T-helper 2 cell treated with Interferon-gamma antibody and Interleukin-4, amounts not matched to agents 100 ng/mL and 5 ng/mL, for 36 hours (primary cell): ENCODE measurements around the gene WWP2. TPM values are rescaled to one million over a fixed set of nuclear protein-coding genes. Genes with fewer than 3 reads are reported as not detected.
"Not testable (repeated sequence)": the region's sequence is repeated elsewhere in the genome, so short reads cannot be mapped to it uniquely, and the experiment has no call there.

Source experiments
- intact Hi-C: fragments of 100-400 bp; cut with micrococcal nuclease; formaldehyde crosslinking; loops from one replicate; pipeline ENCODE4 v1.15.1; 2023
- total RNA-seq: library from RNA; stranded (reverse); gene quantifications from 2 replicates; pipeline ENCODE4 v1.2.3, GENCODE V29; 2022

WWP2 gene
- total RNA-seq, 1 donor from 2014 or later: 73.2 TPM

DNA sequence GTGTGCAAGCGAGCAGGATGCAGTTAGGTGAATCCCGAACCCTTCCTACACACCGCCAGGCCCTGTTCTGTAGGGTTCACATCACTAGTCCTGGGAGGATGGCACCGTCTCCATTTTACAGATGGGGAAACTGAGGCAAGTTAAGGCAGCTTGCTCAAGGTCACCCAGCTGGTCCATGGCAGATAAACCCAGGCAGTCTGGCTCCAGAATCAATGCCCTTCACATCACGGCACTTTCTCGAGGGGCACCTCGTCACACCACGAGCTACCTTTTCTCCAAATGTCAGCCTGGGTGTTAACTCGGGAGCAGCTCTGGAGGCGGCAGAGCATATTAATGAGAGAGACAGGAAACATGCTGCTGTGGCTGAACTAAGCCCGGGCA, 16.9 kb upstream of the WWP2 start:
- intact Hi-C loops: no loop called here

DNA sequence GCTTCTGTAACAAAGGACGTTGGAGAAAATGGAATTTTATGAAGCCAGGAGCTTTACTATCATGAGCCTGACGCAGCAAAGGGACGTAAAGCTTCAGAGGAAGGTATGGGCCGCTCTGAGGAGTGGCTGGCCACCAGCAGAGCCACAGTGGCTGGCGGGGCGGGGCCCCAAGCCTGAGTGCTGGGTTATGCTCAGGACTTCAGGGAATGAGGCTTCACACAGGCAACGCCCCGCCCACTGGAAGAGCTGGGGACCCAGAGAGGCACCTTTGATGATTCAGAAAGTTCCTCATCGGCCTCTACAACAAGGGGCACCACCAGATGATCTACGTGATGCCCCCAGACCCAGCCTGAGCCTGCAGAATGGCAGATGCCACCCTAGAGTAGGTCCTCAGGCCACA, 16.2 kb upstream of the WWP2 start:
- intact Hi-C loops: no loop called here

DNA sequence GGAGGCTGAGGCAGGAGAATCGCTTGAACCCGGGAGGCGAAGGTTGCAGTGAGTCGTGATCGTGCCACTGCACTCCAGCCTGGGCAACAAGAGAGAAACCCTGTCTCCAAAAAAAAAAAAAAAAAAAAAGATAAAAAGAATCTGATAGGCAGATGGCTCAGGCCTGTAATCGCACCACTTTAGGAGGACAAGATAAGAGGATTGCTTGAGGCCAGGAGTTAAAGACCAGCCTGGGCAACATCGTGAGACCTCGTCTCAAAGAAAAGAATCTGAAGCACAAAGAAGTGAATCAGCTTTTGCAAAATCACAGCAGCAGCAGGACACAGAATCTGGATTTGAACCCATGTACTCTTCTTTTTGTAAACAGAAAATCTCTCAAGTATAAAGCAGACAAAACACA, 15.0 kb upstream of the WWP2 start:
- intact Hi-C loops: no loop called here

- intact Hi-C loops: no loop called here
Measured at GRCh38 chr16:69748694-69749345, 13.3 kb upstream of the WWP2 start.

- intact Hi-C loops: loop anchor here (1.0 to 5.0 kb wide), 5 partner anchors 28 to 498 kb away; partner anchors contain the start of genes EXOSC6 and NQO1
Measured at GRCh38 chr16:69754143-69754468, 8.0 kb upstream of the WWP2 start.

GRCh38 chr16:69754469-69755310, 7.4 kb upstream of the WWP2 start, which contains the start of gene NOB1:
NOB1 (minus strand) TSS chr16:69754926; CDS start chr16:69754910, 16 bp downstream.
- intact Hi-C loops: loop anchor here (1.0 to 5.0 kb wide), 5 partner anchors 28 to 498 kb away; partner anchors contain the start of genes EXOSC6 and NQO1

DNA sequence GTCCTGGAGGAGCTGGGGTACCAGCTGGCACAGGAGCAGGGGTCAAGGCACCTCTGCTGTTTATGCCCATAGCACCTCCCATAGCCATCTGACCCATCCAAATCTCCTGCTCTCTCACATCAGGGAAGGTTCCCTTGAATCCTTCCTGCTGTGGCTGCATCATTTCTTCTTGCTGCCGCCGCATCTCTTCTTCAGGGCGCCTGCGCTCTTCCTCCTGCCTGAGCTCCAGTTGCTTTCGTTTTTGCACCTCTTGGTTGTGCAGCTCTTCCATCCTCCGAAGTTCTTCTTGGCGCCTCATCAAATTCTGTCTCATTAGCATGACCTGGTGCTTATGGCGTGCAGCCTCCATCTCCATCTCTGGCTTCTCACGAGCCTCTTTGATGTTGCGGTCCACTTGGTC, 5.4 kb upstream of the WWP2 start:
- intact Hi-C loops: no loop called here

DNA sequence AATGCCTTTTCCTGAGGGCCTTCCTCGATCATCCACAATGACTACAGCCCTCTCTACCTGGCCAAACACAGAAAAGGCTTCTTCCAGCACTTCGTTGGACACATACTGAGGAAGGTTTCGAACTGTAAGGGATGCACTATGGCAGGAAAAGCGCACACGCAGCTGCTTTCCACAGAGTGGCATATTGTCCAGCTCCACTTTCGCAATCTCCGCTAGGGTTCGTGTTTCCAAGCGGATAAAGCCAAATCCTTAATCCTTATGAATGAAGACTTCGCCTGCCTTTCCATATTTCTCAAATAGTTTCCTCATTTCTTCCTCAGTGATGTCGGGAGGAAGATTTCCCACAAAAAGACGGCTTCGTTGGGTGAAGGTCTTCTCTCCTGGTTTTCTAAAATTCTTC, 4.8 kb upstream of the WWP2 start:
- intact Hi-C loops: not testable (repeated sequence)

DNA sequence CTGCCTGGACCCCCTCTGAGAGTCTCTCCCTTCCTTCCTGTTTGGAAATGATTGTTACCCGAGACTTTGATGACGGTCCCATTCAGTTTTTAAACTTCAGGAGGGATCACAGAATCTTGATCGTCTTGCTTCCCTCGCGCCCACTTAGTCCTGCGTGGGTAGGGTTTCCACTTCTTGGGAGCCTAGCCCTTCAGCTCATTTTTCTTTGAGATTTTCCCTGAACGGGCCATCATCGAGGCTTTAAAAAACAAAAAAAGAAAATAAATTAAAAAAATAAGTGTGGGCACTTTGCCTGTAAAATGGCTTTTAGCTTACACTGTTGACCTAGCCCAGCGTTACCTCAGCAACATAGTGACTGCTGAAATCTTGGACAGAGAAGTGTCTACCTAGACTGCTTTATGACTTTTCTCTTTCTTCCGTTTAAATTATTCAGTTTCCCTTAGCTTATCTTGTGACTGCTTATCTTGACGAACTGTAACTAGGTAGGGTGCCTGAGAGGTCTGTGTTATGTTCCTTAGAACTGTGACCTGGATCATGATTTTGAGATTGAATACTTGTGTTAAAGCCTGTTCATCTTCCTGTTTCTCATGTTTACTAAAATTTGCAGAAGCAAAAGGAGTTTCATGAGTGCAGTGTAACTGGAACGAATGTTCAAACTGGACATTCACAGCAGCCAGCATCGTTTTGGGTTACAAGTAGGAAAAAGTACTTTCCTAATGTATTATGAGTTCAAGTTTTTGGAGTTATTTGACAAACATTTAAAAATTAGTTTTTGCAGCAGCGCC, 874 bp downstream of the WWP2 start:
- intact Hi-C loops: loop anchor here (1.0 to 5.0 kb wide), 2 partner anchors 37 to 631 kb away; partner anchors contain the start of genes CHTF8, NQO1 and UTP4

GRCh38 chr16:69763599-69763942, 1.4 kb downstream of the WWP2 start:
- intact Hi-C loops: loop anchor here (5.0 kb wide), 1 partner anchor 631 kb away; the partner anchor contains the start of genes CHTF8 and UTP4

- intact Hi-C loops: no loop called here
Measured at GRCh38 chr16:69767459-69768229, 5.5 kb downstream of the WWP2 start.

GRCh38 chr16:69768666-69769065, 6.5 kb downstream of the WWP2 start:
- intact Hi-C loops: no loop called here

GRCh38 chr16:69769404-69769803, 7.3 kb downstream of the WWP2 start:
- intact Hi-C loops: no loop called here

DNA sequence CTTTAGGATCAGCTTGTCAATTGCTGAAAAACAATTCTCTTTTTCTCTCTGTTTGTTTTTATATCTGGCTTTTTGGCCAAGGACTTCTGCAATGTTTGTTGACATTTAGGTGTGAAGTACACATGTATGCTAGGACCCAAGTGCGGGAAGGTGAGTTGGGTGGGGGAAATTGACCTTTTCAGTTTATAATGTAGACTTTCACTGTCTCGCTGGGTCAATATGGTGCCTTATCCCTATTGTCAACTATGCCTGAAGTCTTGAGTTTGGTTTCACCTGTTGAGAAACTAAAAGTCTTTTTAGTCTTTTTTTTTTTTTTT, 9.5 kb downstream of the WWP2 start:
- intact Hi-C loops: no loop called here

DNA sequence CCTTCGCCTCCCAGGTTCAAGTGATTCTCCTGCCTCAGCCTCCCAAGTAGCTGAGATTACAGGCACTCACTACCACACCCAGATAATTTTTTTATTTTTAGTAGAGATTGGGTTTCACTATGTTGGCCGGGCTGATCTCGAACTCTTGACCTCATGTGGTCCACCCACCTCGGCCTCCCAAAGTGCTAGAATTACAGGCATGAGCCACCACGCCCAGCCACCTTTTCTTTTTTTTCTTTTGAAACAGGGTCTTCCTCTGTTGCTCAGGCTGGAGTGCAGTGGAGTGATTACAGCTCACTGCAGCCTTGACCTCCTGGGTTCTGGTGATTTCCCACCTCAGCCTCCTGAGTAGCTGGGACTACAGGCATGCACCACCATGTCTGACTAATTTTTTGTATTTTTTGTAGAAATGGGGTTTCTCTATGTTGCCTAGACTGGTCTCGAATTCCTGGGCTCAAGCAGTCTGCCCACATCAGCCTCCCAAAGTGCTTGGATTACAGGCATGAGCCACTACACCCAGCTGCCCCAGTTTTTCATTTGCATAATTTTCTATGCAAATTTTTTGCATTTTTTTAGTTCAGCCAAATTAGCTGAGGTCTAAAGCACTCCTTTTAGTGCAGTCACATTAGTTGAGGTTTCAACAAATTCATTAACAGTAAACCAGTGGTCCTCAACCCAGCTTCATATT, 11.3 kb downstream of the WWP2 start:
- intact Hi-C loops: no loop called here

DNA sequence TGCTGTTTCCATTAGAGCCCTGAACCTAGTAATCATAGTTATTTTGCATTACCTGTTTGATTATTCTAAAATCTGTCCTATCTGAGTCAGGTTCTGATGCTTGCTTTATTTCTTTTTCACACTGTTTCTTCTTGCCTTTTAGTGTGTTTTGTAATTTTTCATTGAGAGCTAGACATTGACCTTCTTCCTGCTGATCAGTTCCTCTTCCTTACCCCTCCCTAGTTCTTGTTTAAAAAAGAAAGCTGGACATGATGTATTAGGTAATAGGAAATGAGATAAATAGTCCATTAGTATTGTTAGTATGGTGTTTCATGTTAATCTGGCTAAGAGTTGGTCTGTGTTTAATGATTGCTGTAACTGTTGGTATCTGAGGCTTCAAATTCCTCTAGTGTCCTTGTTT, 13.4 kb downstream of the WWP2 start:
- intact Hi-C loops: no loop called here

- intact Hi-C loops: no loop called here
Measured at GRCh38 chr16:69779724-69780123, 17.6 kb downstream of the WWP2 start.

- intact Hi-C loops: no loop called here
Measured at GRCh38 chr16:69781118-69781517, 19.0 kb downstream of the WWP2 start.

DNA sequence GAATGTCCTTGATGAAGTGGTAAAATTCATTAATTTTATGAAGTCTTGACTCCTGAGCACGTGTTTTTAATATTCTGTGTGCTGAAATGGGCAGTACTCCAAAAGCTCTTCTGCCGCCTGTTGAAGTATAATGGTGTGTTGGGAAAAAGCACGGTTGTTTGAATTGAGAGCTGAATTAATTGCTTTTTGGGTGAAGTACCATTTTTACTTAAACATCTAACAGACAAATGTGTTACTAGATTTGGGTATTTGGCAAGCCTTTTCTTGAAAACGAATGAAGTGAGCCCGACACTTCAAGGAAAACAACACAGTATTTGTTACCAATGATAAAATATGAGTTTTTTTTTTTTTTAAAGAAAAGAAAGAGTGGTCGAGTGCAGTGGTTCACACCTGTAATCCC, 22.5 kb downstream of the WWP2 start:
- intact Hi-C loops: no loop called here

DNA sequence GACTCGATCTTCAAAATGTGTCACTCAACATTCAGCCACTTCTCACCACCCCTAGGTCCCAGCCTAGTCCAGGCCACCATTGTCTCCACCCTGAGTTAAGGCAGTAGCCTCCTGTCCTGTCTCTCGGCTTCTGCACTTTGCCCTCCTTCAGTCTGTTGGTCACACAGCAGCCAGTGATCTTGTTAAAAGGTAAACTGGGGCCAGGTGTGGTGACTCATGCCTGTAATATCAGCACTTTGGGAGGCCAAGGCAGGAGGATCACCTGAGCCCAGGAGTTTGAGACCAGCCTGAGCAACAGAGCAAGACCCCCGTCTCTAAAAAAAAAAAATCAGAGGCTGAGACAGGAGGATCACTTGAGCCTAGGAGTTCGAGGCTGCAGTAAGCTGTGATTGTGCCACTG, 25.8 kb downstream of the WWP2 start:
- intact Hi-C loops: no loop called here

DNA sequence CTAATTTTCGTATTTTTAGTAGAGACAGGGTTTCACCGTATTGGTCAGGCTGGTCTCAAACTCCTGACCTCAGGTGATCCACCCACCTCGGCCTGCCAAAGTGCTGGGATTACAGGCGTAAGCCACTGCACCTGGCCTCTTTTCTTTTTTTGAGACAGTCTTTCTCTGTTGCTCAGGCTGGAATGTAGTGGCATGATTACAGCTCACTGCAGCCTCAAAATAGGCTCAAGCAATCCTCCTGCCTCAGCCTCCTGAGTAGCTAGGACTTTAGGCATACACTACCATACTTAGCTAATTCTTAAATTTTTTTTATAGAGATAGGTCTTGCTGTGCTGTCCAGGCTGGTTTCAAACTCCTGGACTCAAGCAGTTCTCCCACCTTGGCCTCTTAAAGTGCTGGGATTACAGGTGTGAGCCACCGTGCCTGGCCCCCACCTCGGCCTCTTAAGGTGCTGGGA, 29.3 kb downstream of the WWP2 start:
- intact Hi-C loops: not testable (repeated sequence)
